ENCODE data around the gene LTF. TPM values are rescaled to one million over a fixed set of nuclear protein-coding genes. Genes with fewer than 3 reads are reported as not detected.
A peak's percentile ranks its signal among the peaks of the same experiment; 100 is the strongest.
"Not testable (repeated sequence)": the region's sequence is repeated elsewhere in the genome, so short reads cannot be mapped to it uniquely, and the experiment has no call there.

LTF gene
- total RNA-seq, 1 donor from 2014 or later: 0.51 TPM

GRCh38 chr3:46388847-46389246 is 75.9 kb downstream of the LTF start:
- not testable (repeated sequence) for DNase-seq

DNA sequence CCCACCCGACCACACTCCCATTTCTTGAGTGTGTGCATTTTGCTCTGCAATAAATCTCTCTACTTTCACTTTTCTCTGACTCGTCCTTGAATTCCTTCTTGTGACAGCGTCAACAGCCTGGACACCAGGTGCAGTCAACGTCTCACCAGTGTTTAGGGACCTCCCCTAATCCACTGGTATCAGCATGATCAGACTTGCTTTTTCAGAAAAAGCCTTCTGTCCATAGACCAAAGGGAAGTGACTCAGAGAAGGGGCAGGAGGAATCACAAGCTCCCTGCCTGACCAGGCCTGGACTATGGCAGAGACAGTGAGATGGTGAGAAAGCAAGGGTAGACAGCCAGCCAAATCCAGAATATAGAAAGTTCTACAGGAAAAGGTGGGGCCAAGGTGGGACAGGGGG is 78.5 kb downstream of the LTF start:
- DNase-seq: peak; percentile 84

Other genes with a start within 250 kb of the LTF start
- gene CCR3, start 222.4 kb downstream of the LTF start, total RNA-seq: not detected in 2 replicates
- not detected in 2 replicates for gene CCR2, start 110.8 kb downstream of the LTF start, total RNA-seq
- not detected in 2 replicates for gene CCR5, start 94.0 kb downstream of the LTF start, total RNA-seq
- 5.1 and 5.7 TPM in 2 replicates for gene CCRL2, start 57.6 kb downstream of the LTF start, total RNA-seq
- not detected in 2 replicates for gene RTP3, start 33.1 kb upstream of the LTF start, total RNA-seq
- under 0.01 and 0.09 TPM in 2 replicates for gene LRRC2, start 101.4 kb upstream of the LTF start, total RNA-seq
- gene FAM240A, start 147.6 kb upstream of the LTF start, total RNA-seq: not detected in 2 replicates
- 7.5 and 8.5 TPM in 2 replicates for gene ALS2CL, start 228.8 kb upstream of the LTF start, total RNA-seq
- gene TMIE, start 236.5 kb upstream of the LTF start, total RNA-seq: 0.17 TPM in 1 of 2 replicates, not detected in the other

Measured in dermis blood vessel endothelial cell (primary cell).